BE2C (cell line): ENCODE results near the gene NCOA6.

Experiments used
- DNase-seq: peaks from one replicate; pipeline ENCODE4 v3.0.0-alpha.2; 2020
- H3K27me3 ChIP-seq: fragments of 250-450 bp; sonication (Bioruptor Pico); 2 replicates; pipeline ENCODE4 v1.5.1; 2020; ENCODE audit warnings: mild to moderate bottlenecking
- H3K36me3 ChIP-seq: fragments of 250-450 bp; sonication (Bioruptor Pico); 2 replicates; pipeline ENCODE4 v1.5.1; 2020; ENCODE audit warnings: mild to moderate bottlenecking
- H3K4me1 ChIP-seq: fragments of 250-450 bp; sonication (Bioruptor Pico); 2 replicates; pipeline ENCODE4 v1.5.1; 2020
- H3K4me3 ChIP-seq: 2 replicates; pipeline ENCODE4 v1.5.1; 2011; ENCODE audit warnings: low read depth, low read length
- H3K9me3 ChIP-seq: fragments of 250-450 bp; sonication (Bioruptor Pico); 2 replicates; pipeline ENCODE4 v1.5.1; 2020
- CTCF ChIP-seq: IDR thresholded peaks from 2 replicates; pipeline ENCODE4 v1.5.1; 2012; ENCODE audit warnings: mild to moderate bottlenecking, low read depth, low read length

The NCOA6 gene

GRCh38 chr20:34675561-34675960 is 149.9 kb downstream of the NCOA6 start:
- DNase-seq: no peak
- Histone ChIP-seq H3K9me3 (no peaks in the 10 kb centered on the region), H3K4me3 (no peak overlapping the region), H3K27me3 (no peaks in the 10 kb centered on the region), H3K4me1 (no peaks in the 10 kb centered on the region), H3K36me3 (no peaks in the 10 kb centered on the region)
- no peak for TF ChIP-seq CTCF

- no peak for TF ChIP-seq CTCF
- no peaks in the 10 kb centered on the region for H3K9me3 ChIP-seq
Observed at GRCh38 chr20:34673412-34673811, 152.0 kb downstream of the NCOA6 start.

GRCh38 chr20:34669094-34669493 is 156.4 kb downstream of the NCOA6 start:
- H3K27me3 ChIP-seq: no peaks in the 10 kb centered on the region
- H3K4me3 ChIP-seq: no peak overlapping the region
- no peak for DNase-seq
- H3K36me3 ChIP-seq: no peaks in the 10 kb centered on the region
- no peaks in the 10 kb centered on the region for H3K9me3 ChIP-seq
- no peaks in the 10 kb centered on the region for H3K4me1 ChIP-seq
- no peak for TF ChIP-seq CTCF

More at GRCh38 chr20:34673412-34673811, 152.0 kb downstream of the NCOA6 start:
- no peak for DNase-seq
- H3K36me3 ChIP-seq: no peaks in the 10 kb centered on the region
- no peak overlapping the region for H3K4me3 ChIP-seq
- no peaks in the 10 kb centered on the region for H3K27me3 ChIP-seq
- H3K4me1 ChIP-seq: no peaks in the 10 kb centered on the region
